DMS153 (cell line): Measurements from ENCODE around the gene AFAP1.

Experiments used
- DNase-seq: peaks from one replicate; lab custom pipeline; 2025; lab: John Stamatoyannopoulos, UW

AFAP1 gene

DNA sequence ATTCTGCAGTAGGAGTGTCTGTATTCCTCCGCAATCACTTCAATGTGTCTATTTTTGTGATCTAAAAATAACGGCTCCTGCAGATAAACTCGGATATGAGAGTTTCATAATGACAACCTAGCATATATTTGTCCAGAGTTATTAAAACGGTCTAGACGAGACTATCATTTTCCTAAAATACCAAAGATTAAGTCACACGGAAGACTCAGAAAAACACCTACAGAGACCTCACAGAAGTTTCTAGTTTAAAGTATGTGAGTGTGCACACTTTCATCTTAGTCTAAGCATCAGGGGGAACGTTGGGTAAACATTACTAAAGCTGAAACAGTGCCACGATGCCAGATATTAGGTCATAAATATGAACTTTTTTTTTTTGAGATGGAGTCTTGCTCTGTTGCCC is 156.9 kb downstream of the AFAP1 start:
- no peak for DNase-seq

GRCh38 chr4:7781993-7782392 is 157.7 kb downstream of the AFAP1 start:
- DNase-seq = no peak

GRCh38 chr4:7781366-7781765 is 158.3 kb downstream of the AFAP1 start:
- DNase-seq = no peak

DNA sequence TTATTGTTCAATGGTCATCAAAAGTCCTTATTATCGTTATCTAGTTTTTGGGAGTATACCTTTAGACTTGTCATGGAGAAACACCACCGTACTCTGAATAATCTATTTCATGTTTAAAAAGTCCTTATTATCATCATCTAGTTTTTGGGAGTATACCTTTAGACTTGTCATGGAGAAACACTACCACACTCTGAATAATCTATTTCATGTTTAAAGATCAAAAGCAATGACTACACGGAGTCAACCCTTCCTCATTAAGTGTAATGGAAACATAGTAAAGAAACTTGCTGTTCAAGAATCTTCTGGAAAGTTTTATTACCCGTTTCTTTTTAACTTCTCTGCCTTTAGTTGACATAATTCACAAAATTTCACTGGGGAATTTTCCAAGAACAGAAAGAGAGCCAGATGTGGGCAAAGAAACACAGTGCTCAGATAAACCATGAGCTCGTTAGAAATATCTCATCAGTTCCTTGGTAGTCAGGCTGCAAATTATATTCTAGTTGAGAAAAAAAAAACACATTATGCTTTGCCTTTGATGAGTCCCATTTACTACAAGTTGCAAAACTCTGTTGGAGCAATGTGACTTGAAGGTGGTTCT is 158.8 kb downstream of the AFAP1 start:
- DNase-seq = no peak

GRCh38 chr4:7779432-7779768 is 160.3 kb downstream of the AFAP1 start:
- DNase-seq = no peak

GRCh38 chr4:7778510-7779431 is 160.9 kb downstream of the AFAP1 start:
- DNase-seq = no peak

- DNase-seq = no peak
Measured at GRCh38 chr4:7777871-7778509, 161.7 kb downstream of the AFAP1 start.

DNA sequence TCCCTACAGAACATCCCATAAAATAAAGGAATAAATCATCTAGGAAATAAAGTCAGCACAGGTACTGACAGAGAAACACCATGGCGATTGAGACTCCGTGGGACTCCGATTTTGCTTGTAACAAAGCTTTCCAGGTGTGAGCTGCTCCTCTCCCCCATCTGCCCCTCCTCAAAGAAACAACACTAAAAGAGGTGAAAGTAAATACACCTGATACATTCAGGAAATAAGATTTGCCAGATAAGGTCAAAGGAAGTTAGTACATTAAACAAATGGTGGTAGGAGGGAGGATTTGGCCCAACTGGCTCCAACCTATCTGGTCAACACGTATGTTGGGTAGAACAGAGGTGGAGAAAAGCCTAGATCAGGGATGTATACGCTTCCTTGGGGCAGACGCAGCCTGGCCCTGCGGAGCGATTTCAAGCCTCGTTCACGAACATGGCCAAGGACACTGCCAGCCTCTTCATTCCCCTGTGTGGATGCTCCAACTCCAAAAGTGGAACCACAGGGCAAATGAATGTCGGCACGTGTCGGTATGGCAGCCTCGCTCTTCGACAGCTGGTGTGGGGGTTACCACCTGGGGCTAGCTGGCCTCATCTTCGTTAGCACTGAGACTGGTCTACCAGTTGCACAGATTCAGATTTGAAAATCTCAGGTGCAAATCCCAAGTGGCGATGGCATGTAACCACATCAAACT is 162.5 kb downstream of the AFAP1 start:
- peak; percentile 7 for DNase-seq

- DNase-seq = no peak
Measured at GRCh38 chr4:7775396-7775795, 164.3 kb downstream of the AFAP1 start.

- DNase-seq = no peak
Measured at GRCh38 chr4:7774301-7775294, 165.1 kb downstream of the AFAP1 start.

- no peak for DNase-seq
Measured at GRCh38 chr4:7773401-7774180, 166.1 kb downstream of the AFAP1 start.

DNA sequence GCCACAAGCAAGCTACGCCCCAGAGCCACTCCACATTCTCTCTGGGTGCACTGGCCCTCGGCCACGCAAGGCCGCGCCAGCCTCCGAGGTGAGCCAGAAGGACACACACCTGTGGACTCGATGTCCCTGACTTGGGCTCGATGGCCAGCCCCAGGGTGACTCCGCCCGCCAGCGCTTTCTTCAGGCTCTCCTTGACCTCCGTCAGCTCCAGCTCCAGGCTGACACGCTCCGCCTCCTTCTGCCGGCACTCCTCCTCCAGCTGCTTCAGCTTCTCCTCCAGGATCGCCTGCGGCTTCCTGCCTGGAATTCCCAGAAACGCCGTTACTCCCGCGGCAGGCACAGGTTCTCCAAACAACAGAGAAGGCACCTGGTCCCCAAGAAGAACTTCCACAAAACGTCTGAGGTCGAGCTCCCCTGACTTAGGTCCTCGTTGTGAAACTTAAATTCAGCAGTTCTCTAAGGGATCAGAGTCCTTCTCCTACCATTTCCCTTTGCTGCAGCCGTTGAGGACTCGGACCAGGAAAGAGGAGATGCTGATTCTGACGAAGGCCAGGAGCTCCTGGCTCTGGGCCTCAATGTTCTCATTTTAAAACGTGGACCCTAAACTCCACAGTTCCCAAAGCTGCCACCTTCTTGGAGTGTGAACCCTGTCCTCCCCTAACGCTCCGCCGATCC is 166.8 kb downstream of the AFAP1 start:
- DNase-seq = no peak

GRCh38 chr4:7771541-7772507 is 167.8 kb downstream of the AFAP1 start:
- no peak for DNase-seq

DNA sequence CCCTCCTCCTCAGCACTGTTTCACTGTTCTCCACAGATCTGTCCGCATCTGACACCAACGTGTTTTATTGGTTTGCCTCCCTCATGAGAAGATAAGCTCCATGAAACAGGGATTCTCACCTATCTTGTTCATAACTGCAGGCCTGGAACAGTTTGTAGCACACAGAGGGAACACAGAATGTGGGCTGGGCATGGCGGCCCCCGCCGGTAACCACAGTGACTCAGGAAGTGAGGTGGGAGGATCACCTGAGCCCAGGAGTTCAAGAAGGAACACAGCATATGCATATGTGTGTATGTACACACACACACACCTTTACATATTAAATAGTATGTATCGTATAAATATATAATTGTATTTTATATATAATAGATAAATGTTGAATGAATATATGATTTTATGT is 168.6 kb downstream of the AFAP1 start:
- DNase-seq = no peak

GRCh38 chr4:7770224-7771050 is 169.2 kb downstream of the AFAP1 start:
- DNase-seq = no peak

DNA sequence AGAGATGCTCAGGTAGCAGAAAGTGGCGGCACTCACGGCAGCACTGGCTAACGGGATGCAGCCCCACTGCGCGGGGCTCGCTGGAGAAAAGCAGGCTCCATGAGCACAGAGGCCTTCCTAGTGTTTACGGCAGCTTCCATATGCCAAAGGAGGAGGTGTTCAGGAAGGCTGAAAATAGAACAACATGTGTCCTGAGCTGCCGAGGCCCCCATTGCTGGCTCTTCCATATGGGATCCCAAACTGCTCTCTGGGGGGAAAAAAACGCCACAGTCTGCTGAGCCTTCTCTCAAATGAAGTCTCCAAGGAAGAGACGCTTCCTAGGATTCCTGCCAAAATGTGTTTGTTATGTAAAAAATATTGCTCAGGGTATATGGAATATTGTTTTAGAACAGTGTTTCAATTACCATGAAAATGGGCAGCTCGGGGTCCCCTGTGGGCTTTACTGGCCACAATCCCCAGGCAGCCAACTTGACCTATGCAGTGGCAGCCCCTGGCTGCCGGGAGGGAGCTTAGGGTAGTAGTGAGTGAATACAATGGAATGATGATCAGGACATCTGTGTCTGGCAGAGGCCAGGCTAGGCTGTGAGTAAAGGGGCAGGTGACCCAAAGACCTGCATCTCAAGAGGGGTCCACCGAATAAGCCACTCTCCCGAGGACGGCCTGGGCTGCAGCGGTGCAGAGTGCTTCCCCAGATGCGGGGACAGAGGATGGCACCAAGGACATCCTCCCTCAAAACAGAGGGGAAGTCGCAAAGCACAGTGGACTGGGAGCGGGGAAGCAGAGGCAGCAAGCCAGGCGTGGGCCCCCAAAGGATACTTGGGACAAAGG is 170.1 kb downstream of the AFAP1 start:
- no peak for DNase-seq

- no peak for DNase-seq
Measured at GRCh38 chr4:7768736-7769135, 170.9 kb downstream of the AFAP1 start.
